ENCODE measurements around the gene SLC7A14.

GRCh38 chr3:170614214-170614966 is 28.5 kb upstream of the SLC7A14 start:
- TF ChIP-seq CTCF (conservative IDR thresholded peaks at IDR 0.05; ENCODE audit: low read length) (no peak), EZH2phosphoT487 (IDR thresholded peaks at IDR 0.05; ENCODE audit: borderline replicate concordance, low read depth, low read length) (no peak)
